ENCODE results near the gene PRKCH. TPM values are rescaled to one million over a fixed set of nuclear protein-coding genes. Genes with fewer than 3 reads are reported as not detected.

The PRKCH gene
- total and polyA plus RNA-seq, 10 of the 15 experiments (the other 5 are each of a cell fraction or from before 2014, with no cell fraction given) = 10.7 to 140 (median 33.2) TPM

- TF ChIP-seq SPI1 (IDR thresholded peaks at IDR 0.05; ENCODE audit: borderline replicate concordance, insufficient read depth, low read depth, low read length) = peak; percentile 44; the same call in 1 of the 2 replicates
- no peak for TF ChIP-seq SIX5 (IDR thresholded peaks at IDR 0.05; ENCODE audit: low read depth, low read length, severe bottlenecking)
- TF ChIP-seq MYC (IDR thresholded peaks at IDR 0.05; ENCODE audit: insufficient read depth, insufficient read length, insufficient replicate concordance, low read length, severe bottlenecking) = no peak
- peak; percentile 84 for TF ChIP-seq MTA2 (IDR thresholded peaks at IDR 0.05; ENCODE audit: low read depth)
- no peak for TF ChIP-seq MYB (IDR thresholded peaks at IDR 0.05; ENCODE audit: borderline replicate concordance, low read depth, low read length)
- no peak for TF ChIP-seq ZNF274 (IDR thresholded peaks at IDR 0.05; ENCODE audit: insufficient read depth, insufficient read length)
- TF ChIP-seq CHD2 (IDR thresholded peaks at IDR 0.05; ENCODE audit: borderline replicate concordance, low read depth, low read length) = peak; percentile 61; the same call in 1 of the 2 replicates
- TF ChIP-seq EGR1 (IDR thresholded peaks at IDR 0.05; ENCODE audit: borderline replicate concordance in 1 of 2, low read depth in 2 of 2, low read length in 2 of 2) = no peak
- TF ChIP-seq MAX (IDR thresholded peaks at IDR 0.05; ENCODE audit: low read depth, low read length) = no peak
- no peak for TF ChIP-seq NFYB (IDR thresholded peaks at IDR 0.05; ENCODE audit: insufficient read depth, low read depth, low read length)
- no peak for TF ChIP-seq SMARCA5 (IDR thresholded peaks at IDR 0.05)
- no peak for TF ChIP-seq USF2 (IDR thresholded peaks at IDR 0.05; ENCODE audit: borderline replicate concordance, low read depth, low read length)
- TF ChIP-seq PKNOX1 (IDR thresholded peaks at IDR 0.05) = peak; percentile 47; the same call in 1 of the 2 replicates
- no peak for TF ChIP-seq TCF12 (IDR thresholded peaks at IDR 0.05; ENCODE audit: low read depth, low read length)
- TF ChIP-seq HDAC2 (IDR thresholded peaks at IDR 0.05) = no peak
- peak; percentile 90 for TF ChIP-seq ATF7 (IDR thresholded peaks at IDR 0.05; ENCODE audit: low read depth)
- no peak for TF ChIP-seq ZSCAN29 (IDR thresholded peaks at IDR 0.05)
- 0 out of 2 replicates have a peak, but pooled peaks have one; percentile 40 for TF ChIP-seq GATAD2B (conservative IDR thresholded peaks at IDR 0.05; ENCODE audit: low read depth)
- TF ChIP-seq MTA3 (IDR thresholded peaks at IDR 0.05; ENCODE audit: borderline replicate concordance, low read length) = peak; percentile 42; the same call in 1 of the 2 replicates
- TF ChIP-seq IKZF2 (IDR thresholded peaks at IDR 0.05) = peak; percentile 77 to 86; a peak in 3 of 4 replicates
- TF ChIP-seq IRF3 (IDR thresholded peaks at IDR 0.05) = no peak
- TF ChIP-seq USF1 (IDR thresholded peaks at IDR 0.05; ENCODE audit: borderline replicate concordance, extremely low read length, insufficient read depth, low read depth, low read length) = no peak
- TF ChIP-seq RAD21 (IDR thresholded peaks at IDR 0.05; ENCODE audit: insufficient read depth, low read depth, low read length) = no peak
Observed at GRCh38 chr14:61444215-61444768, 122.9 kb downstream of the PRKCH start (continued).

Data from GM12878 (cell line).